ENCODE results near the gene SRPK3.
A peak's percentile ranks its signal among the peaks of the same experiment; 100 is the strongest.
"Not testable (repeated sequence)": the region's sequence is repeated elsewhere in the genome, so short reads cannot be mapped to it uniquely, and the experiment has no call there.

SRPK3 gene

GRCh38 chrX:153744210-153745066 lies 36.4 kb upstream of the SRPK3 start:
- Histone ChIP-seq H3K27me3 (no peaks in the 10 kb centered on the region), H3K36me3 (peaks cover 0 to 6% (median 0%) of the 10 kb centered on the region in 3 donors), H3K27ac (peak overlapping the region; percentile 82 to 91), H3K4me1 (peaks cover 0 to 16% (median 1%) of the 10 kb centered on the region in 4 donors), H3K4me3 (peak overlapping the region; percentile 40 to 46), H3K9me3 (no peaks in the 10 kb centered on the region)
- TF ChIP-seq, protein P1, sequence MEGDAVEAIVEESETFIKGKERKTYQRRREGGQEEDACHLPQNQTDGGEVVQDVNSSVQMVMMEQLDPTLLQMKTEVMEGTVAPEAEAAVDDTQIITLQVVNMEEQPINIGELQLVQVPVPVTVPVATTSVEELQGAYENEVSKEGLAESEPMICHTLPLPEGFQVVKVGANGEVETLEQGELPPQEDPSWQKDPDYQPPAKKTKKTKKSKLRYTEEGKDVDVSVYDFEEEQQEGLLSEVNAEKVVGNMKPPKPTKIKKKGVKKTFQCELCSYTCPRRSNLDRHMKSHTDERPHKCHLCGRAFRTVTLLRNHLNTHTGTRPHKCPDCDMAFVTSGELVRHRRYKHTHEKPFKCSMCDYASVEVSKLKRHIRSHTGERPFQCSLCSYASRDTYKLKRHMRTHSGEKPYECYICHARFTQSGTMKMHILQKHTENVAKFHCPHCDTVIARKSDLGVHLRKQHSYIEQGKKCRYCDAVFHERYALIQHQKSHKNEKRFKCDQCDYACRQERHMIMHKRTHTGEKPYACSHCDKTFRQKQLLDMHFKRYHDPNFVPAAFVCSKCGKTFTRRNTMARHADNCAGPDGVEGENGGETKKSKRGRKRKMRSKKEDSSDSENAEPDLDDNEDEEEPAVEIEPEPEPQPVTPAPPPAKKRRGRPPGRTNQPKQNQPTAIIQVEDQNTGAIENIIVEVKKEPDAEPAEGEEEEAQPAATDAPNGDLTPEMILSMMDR (IDR thresholded peaks at IDR 0.05): no peak
- DNase-seq: peak in 1 of 2 donors; percentile 91
- intact Hi-C loops (cut with DNase I; ENCODE audit: low total_unique reads): no loop called here

DNA sequence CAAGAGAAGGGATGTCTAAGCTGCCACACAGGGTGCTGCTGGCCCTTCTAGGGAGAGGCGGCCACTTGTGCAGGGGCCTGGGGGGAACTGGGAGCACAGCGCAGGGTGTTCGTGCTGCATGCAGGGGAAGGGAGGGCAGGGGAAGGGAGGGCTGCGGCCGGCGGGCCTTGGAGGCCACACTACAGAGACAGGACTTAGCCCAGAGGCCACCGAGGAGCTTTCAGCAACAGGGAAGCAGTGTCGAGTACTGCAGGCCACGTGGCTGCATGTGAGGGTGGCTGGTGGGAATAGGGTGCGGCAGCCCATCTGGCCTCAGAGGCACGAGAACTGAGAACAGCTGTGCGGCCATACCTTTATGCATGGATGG lies 35.8 kb upstream of the SRPK3 start:
- intact Hi-C loops (cut with DNase I; ENCODE audit: low total_unique reads); H3K4me3 ChIP-seq; H3K27me3 ChIP-seq; H3K36me3 ChIP-seq; H3K9me3 ChIP-seq: not testable (repeated sequence)
- H3K27ac ChIP-seq: peak overlapping the region; percentile 82 to 91
- peaks cover 0 to 16% (median 1%) of the 10 kb centered on the region in 4 donors for H3K4me1 ChIP-seq
- peak in 1 of 2 donors; percentile 84 for DNase-seq

DNA sequence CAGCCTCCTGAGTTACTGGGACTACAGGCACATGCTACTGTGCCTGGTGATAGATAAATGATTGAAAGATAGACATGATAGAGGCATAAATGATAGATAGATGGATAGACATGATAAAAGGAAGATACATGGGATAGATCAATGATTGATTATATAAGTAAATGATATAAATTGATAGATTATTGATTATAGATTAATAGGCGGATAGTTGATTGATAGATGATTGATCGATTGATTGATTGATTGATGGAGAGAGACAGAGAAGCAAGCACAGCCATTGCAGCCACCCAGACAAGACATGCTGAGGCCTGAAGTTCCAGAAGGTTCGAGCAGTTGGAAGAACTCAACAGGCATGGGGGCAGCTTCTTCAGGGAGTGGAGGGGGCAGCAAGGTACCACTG lies 34.5 kb upstream of the SRPK3 start:
- Histone ChIP-seq H3K4me1 (peaks cover 0 to 16% (median 1%) of the 10 kb centered on the region in 4 donors), H3K36me3 (no peaks in the 10 kb centered on the region), H3K27me3 (no peaks in the 10 kb centered on the region), H3K27ac (no peak overlapping the region), H3K9me3 (no peaks in the 10 kb centered on the region), H3K4me3 (no peak overlapping the region)
- DNase-seq: no peak
- intact Hi-C loops (cut with DNase I; ENCODE audit: low total_unique reads): no loop called here
- TF ChIP-seq, protein P1 (IDR thresholded peaks at IDR 0.05): no peak

- H3K27me3 ChIP-seq; H3K36me3 ChIP-seq; H3K27ac ChIP-seq; H3K4me3 ChIP-seq; intact Hi-C loops (cut with DNase I; ENCODE audit: low total_unique reads); H3K9me3 ChIP-seq; DNase-seq: not testable (repeated sequence)
- H3K4me1 ChIP-seq: peaks cover 0 to 16% (median 1%) of the 10 kb centered on the region in 4 donors
Measured at GRCh38 chrX:153746991-153747390, 33.9 kb upstream of the SRPK3 start.

DNA sequence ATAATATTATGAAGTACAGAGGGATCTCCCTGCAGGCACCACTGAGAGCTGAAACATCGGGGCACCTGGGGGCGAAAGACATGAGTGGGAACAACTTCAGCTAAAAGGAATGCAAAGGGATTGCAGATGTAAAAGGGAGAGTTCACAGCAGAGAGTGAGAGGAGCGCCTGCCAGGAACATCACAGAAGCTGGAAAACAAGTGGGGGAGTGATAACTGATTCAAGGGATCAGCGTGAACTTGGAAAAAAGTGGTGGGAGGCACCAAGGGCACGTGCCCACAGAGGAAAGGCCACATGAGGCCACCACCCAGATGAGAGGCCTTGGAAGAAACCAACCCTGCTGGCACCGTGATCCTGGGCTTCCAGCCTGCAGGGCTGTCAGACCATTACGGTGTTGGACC lies 31.8 kb upstream of the SRPK3 start:
- H3K4me1 ChIP-seq; intact Hi-C loops (cut with DNase I; ENCODE audit: low total_unique reads); H3K36me3 ChIP-seq; H3K27ac ChIP-seq; H3K27me3 ChIP-seq; H3K4me3 ChIP-seq; DNase-seq; H3K9me3 ChIP-seq: not testable (repeated sequence)

- no peaks in the 10 kb centered on the region for H3K36me3 ChIP-seq
- DNase-seq: no peak
- intact Hi-C loops (cut with DNase I; ENCODE audit: low total_unique reads): no loop called here
- H3K27ac ChIP-seq: no peak overlapping the region
- peaks cover 0 to 2% (median 0%) of the 10 kb centered on the region in 4 donors for H3K4me1 ChIP-seq
- no peak overlapping the region for H3K4me3 ChIP-seq
- TF ChIP-seq, protein P1 (IDR thresholded peaks at IDR 0.05): no peak
- no peaks in the 10 kb centered on the region for H3K9me3 ChIP-seq
- H3K27me3 ChIP-seq: no peaks in the 10 kb centered on the region
Measured at GRCh38 chrX:153750127-153750774, 30.6 kb upstream of the SRPK3 start.

DNA sequence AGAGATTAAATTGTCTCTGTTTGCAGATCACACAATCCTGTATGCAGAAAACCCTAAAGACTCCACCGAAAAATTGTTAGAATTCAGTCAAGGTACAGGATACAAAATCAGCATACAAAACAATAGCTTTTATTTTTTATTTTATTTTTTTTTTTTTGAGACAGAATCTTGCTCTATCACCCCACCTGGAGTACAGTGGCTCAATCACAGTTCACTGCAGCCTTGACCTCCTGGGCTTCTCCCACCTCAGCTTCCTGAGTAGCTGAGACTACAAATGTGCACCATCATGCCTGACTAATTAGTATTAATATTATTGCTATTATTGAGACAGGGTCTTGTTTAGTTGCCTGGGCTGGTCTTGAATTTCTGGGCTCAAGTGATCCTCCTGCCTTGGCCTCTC lies 25.7 kb upstream of the SRPK3 start:
- Histone ChIP-seq H3K9me3 (peaks cover 0 to 6% (median 0%) of the 10 kb centered on the region in 3 donors), H3K27me3 (no peaks in the 10 kb centered on the region), H3K27ac (no peak overlapping the region), H3K4me1 (no peaks in the 10 kb centered on the region), H3K4me3 (no peak overlapping the region), H3K36me3 (no peaks in the 10 kb centered on the region)
- intact Hi-C loops (cut with DNase I; ENCODE audit: low total_unique reads): no loop called here
- TF ChIP-seq, protein P1 (IDR thresholded peaks at IDR 0.05): no peak
- no peak for DNase-seq

All from tibial artery (tissue), 4 donors.